GOT3 (cell line): Measurements from ENCODE around the gene MISP3.

ENCODE experiments used
- DNase-seq: peaks from one replicate; lab custom pipeline; 2025; ENCODE audit warnings: mixed read lengths; lab: John Stamatoyannopoulos, UW

Gene MISP3

GRCh38 chr19:14080887-14081796 lies 8.6 kb downstream of the MISP3 start:
- peak; percentile 98 for DNase-seq

GRCh38 chr19:14081797-14082674 lies 9.4 kb downstream of the MISP3 start:
- no peak for DNase-seq

GRCh38 chr19:14082675-14082960 lies 10.0 kb downstream of the MISP3 start:
- no peak for DNase-seq

GRCh38 chr19:14085309-14085995 lies 12.9 kb downstream of the MISP3 start, which contains the start of gene C19orf67:
Gene C19orf67 (minus strand): TSS chr19:14085783. CDS start chr19:14085627, 156 bp downstream.
- no peak for DNase-seq

GRCh38 chr19:14086098-14086497 lies 13.5 kb downstream of the MISP3 start:
- DNase-seq = no peak

GRCh38 chr19:14088634-14089411 lies 16.2 kb downstream of the MISP3 start:
- no peak for DNase-seq

- DNase-seq = no peak
These were observed 16.8 kb downstream of the MISP3 start for GRCh38 chr19:14089412-14089661.

- DNase-seq = peak; percentile 9
These were observed 17.3 kb downstream of the MISP3 start for GRCh38 chr19:14089662-14090508.

- peak; percentile 67 for DNase-seq
These were observed 18.0 kb downstream of the MISP3 start, which contains the start of gene SAMD1 for GRCh38 chr19:14090509-14091080. Gene SAMD1 (minus strand): TSS chr19:14090751.

GRCh38 chr19:14091081-14091812 lies 18.7 kb downstream of the MISP3 start:
- peak; percentile 67 for DNase-seq

- DNase-seq = no peak
These were observed 19.4 kb downstream of the MISP3 start for GRCh38 chr19:14091813-14092462.

- no peak for DNase-seq
These were observed 20.7 kb downstream of the MISP3 start for GRCh38 chr19:14093117-14093823.

- DNase-seq = no peak
These were observed 22.3 kb downstream of the MISP3 start for GRCh38 chr19:14094854-14095253.

- no peak for DNase-seq
These were observed 23.8 kb downstream of the MISP3 start for GRCh38 chr19:14096272-14096992.

GRCh38 chr19:14097532-14098151 lies 25.1 kb downstream of the MISP3 start:
- DNase-seq = no peak

GRCh38 chr19:14101003-14101545 lies 28.5 kb downstream of the MISP3 start:
- no peak for DNase-seq

GRCh38 chr19:14102102-14102696 lies 29.6 kb downstream of the MISP3 start:
- DNase-seq = no peak
